Measurements from ENCODE around the gene PTPRN2.

PTPRN2 gene

DNA sequence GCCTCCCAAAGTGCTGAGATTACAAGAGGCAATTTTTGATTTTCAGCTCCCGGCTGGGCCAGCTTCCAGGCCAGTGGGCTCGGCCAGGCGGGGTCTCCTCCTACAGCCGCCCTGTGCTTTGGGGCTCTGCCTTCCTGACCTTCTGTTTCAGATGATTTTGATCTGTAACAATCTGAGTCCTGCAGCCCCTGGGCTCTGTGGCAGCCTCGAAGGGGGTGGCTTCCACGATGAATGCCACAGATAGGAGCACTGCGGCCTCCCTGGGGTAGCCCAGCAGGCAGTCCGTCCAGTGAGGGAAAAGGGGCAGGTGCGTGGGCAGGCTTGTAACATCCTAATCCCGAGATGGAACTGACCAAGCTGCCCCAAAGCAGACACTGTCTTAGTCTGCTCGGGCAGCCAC is 1073.3 kb downstream of the PTPRN2 start:
- no peak for DNase-seq (ENCODE audit: low read depth)
- no peak for TF ChIP-seq CTCF (conservative IDR thresholded peaks at IDR 0.05; ENCODE audit: low read length)
- H3K4me3 ChIP-seq (ENCODE audit: low read length), result no peak overlapping the region

GRCh38 chr7:157513682-157514081 is 1073.9 kb downstream of the PTPRN2 start:
- no peak for DNase-seq (ENCODE audit: low read depth)
- no peak for TF ChIP-seq CTCF (conservative IDR thresholded peaks at IDR 0.05; ENCODE audit: low read length)
- H3K4me3 ChIP-seq (ENCODE audit: low read length), result no peak overlapping the region

DNA sequence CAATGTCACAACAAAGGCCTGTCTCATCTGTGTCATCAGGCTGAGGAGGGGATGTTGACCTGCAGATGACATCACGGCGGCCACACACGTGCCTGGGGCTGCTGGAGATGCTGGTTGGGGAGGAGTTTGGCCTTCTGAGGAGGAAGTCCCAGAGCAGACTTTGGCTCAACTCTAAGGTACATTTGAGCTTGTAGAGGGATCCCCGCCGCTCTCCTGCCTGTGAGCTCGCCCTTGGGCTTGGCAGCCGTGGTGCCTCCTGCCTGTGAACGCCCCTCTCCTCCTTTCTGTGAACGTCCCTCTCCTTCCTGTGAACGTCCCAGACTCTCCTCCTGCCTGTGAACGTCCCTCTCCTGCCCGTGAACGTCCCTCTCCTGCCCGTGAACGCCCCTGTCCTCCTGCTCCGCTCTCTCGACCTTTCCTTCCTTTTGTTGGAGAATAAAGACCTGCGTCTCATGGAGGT is 1074.4 kb downstream of the PTPRN2 start:
- DNase-seq (ENCODE audit: low read depth), result no peak
- no peak overlapping the region for H3K4me3 ChIP-seq (ENCODE audit: low read length)

GRCh38 chr7:157509226-157509625 is 1078.4 kb downstream of the PTPRN2 start:
- no peak for DNase-seq (ENCODE audit: low read depth)
- H3K4me3 ChIP-seq (ENCODE audit: low read length), result no peak overlapping the region
- no peak for TF ChIP-seq CTCF (conservative IDR thresholded peaks at IDR 0.05; ENCODE audit: low read length)

More for the DNA sequence above, 1074.4 kb downstream of the PTPRN2 start:
- no peak for TF ChIP-seq CTCF (conservative IDR thresholded peaks at IDR 0.05; ENCODE audit: low read length)

- no peak for TF ChIP-seq CTCF (conservative IDR thresholded peaks at IDR 0.05; ENCODE audit: low read length)
- no peak overlapping the region for H3K4me3 ChIP-seq (ENCODE audit: low read length)
- no peak for DNase-seq (ENCODE audit: low read depth)
Measured at GRCh38 chr7:157508477-157508881, 1079.1 kb downstream of the PTPRN2 start.

DNA sequence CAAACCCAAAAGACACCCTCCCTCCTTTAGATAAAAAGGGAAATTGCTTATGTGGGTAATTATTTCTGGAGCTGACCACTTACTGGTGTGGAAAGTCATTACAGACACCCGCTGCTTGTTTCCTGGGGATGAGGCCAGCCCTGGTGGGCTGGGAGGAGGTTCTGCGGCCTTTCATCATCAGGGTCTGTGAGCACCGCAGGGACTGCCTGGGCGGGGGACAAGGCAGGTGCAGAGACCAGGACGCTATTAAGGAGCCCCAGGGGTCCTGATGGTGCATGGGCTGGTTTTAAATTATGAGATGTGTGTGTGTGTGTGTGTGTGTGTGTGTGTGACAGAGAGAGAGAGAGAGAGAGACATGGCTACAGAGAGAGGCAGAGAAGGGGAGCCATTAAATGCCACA is 1079.6 kb downstream of the PTPRN2 start:
- no peak for DNase-seq (ENCODE audit: low read depth)
- no peak overlapping the region for H3K4me3 ChIP-seq (ENCODE audit: low read length)
- TF ChIP-seq CTCF (conservative IDR thresholded peaks at IDR 0.05; ENCODE audit: low read length), result no peak

GRCh38 chr7:157506268-157506667 is 1081.4 kb downstream of the PTPRN2 start:
- H3K4me3 ChIP-seq (ENCODE audit: low read length), result no peak overlapping the region
- no peak for TF ChIP-seq CTCF (conservative IDR thresholded peaks at IDR 0.05; ENCODE audit: low read length)
- DNase-seq (ENCODE audit: low read depth), result no peak

Data from AG10803 (cell line).